ENCODE results near the gene ATAD3A. TPM values are rescaled to one million over a fixed set of nuclear protein-coding genes. Genes with fewer than 3 reads are reported as not detected.
"Not testable (repeated sequence)": the region's sequence is repeated elsewhere in the genome, so short reads cannot be mapped to it uniquely, and the experiment has no call there.

ATAD3A gene
- total RNA-seq, 1 experiment from 2014 or later, result 57.5 TPM

- ChIA-PET POLR2A (no interaction called here), CTCF (no interaction called here)
- TF ChIP-seq TCF7L2 (IDR thresholded peaks at IDR 0.05; ENCODE audit: low read depth, low read length) (no peak), SIN3A (IDR thresholded peaks at IDR 0.05; ENCODE audit: borderline replicate concordance, insufficient read depth, low read depth, low read length) (no peak), REST (IDR thresholded peaks at IDR 0.05; ENCODE audit: insufficient read depth in 1 of 2, low read depth in 2 of 2, low read length in 1 of 2) (no peak), POLR2AphosphoS5 (IDR thresholded peaks at IDR 0.05; ENCODE audit: low read depth, low read length) (no peak), CTCF (IDR thresholded peaks at IDR 0.05) (no peak)
- H3K4me1 ChIP-seq (ENCODE audit: control insufficient read depth, insufficient read depth, low read length), result no peaks in the 10 kb centered on the region
- DNase-seq (ENCODE audit: low read depth, low spot score), result no peak
- no peak overlapping the region for H3K27ac ChIP-seq (ENCODE audit: low read length)
- no peak for ATAC-seq
- H3K4me3 ChIP-seq (ENCODE audit: low read depth in 2 of 2, low read length in 2 of 2), result no peak overlapping the region
- intact Hi-C loops (cut with micrococcal nuclease; ENCODE audit: unreplicated experiment), result no loop called here
- no TSS peak for BruUV-seq (replicated peaks)
- in situ Hi-C loops (cut with HindIII; ENCODE audit: low pct_unique_long_range_greater_than_20kb, low sequenced_read_pairs), result no loop called here
- no peaks in the 10 kb centered on the region for H3K27me3 ChIP-seq (ENCODE audit: control insufficient read depth, insufficient read depth, low read length)
- H3K9me3 ChIP-seq (ENCODE audit: control insufficient read depth, insufficient read depth, low read depth, low read length), result no peaks in the 10 kb centered on the region
- peaks cover 6% of the 10 kb centered on the region for H3K36me3 ChIP-seq (ENCODE audit: control insufficient read depth, insufficient read depth, low read length)
Measured at GRCh38 chr1:1491601-1492000, 20.4 kb upstream of the ATAD3A start.

- CTCF ChIA-PET, result interaction anchor here (0.7 kb wide), 1 partner anchor 11 kb away, joined by 3 read pairs; no protein-coding TSS in a partner anchor
- DNase-seq (ENCODE audit: low read depth, low spot score); POLR2A ChIA-PET; H3K27me3 ChIP-seq (ENCODE audit: control insufficient read depth, insufficient read depth, low read length); H3K36me3 ChIP-seq (ENCODE audit: control insufficient read depth, insufficient read depth, low read length); ATAC-seq; H3K4me3 ChIP-seq (ENCODE audit: low read depth in 2 of 2, low read length in 2 of 2); in situ Hi-C loops (cut with HindIII; ENCODE audit: low pct_unique_long_range_greater_than_20kb, low sequenced_read_pairs); H3K27ac ChIP-seq (ENCODE audit: low read length); H3K4me1 ChIP-seq (ENCODE audit: control insufficient read depth, insufficient read depth, low read length); H3K9me3 ChIP-seq (ENCODE audit: control insufficient read depth, insufficient read depth, low read depth, low read length); intact Hi-C loops (cut with micrococcal nuclease; ENCODE audit: unreplicated experiment); BruUV-seq (replicated peaks): not testable (repeated sequence)
Measured at GRCh38 chr1:1494311-1494710, 17.7 kb upstream of the ATAD3A start.

- POLR2A ChIA-PET; H3K27me3 ChIP-seq (ENCODE audit: control insufficient read depth, insufficient read depth, low read length); H3K9me3 ChIP-seq (ENCODE audit: control insufficient read depth, insufficient read depth, low read depth, low read length); H3K27ac ChIP-seq (ENCODE audit: low read length); DNase-seq (ENCODE audit: low read depth, low spot score); H3K4me3 ChIP-seq (ENCODE audit: low read depth in 2 of 2, low read length in 2 of 2); BruUV-seq (replicated peaks); in situ Hi-C loops (cut with HindIII; ENCODE audit: low pct_unique_long_range_greater_than_20kb, low sequenced_read_pairs); H3K4me1 ChIP-seq (ENCODE audit: control insufficient read depth, insufficient read depth, low read length); intact Hi-C loops (cut with micrococcal nuclease; ENCODE audit: unreplicated experiment); CTCF ChIA-PET; ATAC-seq; H3K36me3 ChIP-seq (ENCODE audit: control insufficient read depth, insufficient read depth, low read length): not testable (repeated sequence)
Measured at GRCh38 chr1:1495461-1495975, 16.4 kb upstream of the ATAD3A start.
